CD4-positive, alpha-beta T cell (primary cell): ENCODE measurements around the gene NOP53. TPM values are rescaled to one million over a fixed set of nuclear protein-coding genes. Genes with fewer than 3 reads are reported as not detected.
"Not testable (repeated sequence)": the region's sequence is repeated elsewhere in the genome, so short reads cannot be mapped to it uniquely, and the experiment has no call there.

Source experiments
- ATAC-seq: fragments of 200-7000 bp; cut with Tn5 transposase; one replicate; pipeline ENCODE4 v1.10.0; 2022; ENCODE audit warnings: mild to moderate bottlenecking; ENCODE audit not compliant: poor library complexity
- CTCF ChIA-PET: fragments of 350-600 bp; sonication (Branson Sonifier 250); formaldehyde crosslinking; loops from one replicate; lab custom pipeline; 2021; ENCODE audit warnings: antibody characterized with exemption, inconsistent platforms; lab: Charles Lee
- POLR2A ChIA-PET: fragments of 350-600 bp; sonication (Branson Sonifier 250); formaldehyde crosslinking; loops from one replicate; lab custom pipeline; 2021; ENCODE audit warnings: antibody characterized with exemption, inconsistent platforms; lab: Charles Lee
- DNase-seq, 14 experiments: peaks; one replicate each; pipeline ENCODE4 v3.0.0-alpha.2; 2013 to 2020; ENCODE audit warnings: mixed read lengths in 2 of 14
- H3K27ac ChIP-seq, 2 donors: one replicate each; pipeline versions ENCODE4 v1.5.1 to v1.7.0; 2013; ENCODE audit warnings: low read length in 2 of 2, low read depth in 1 of 2, mild to moderate bottlenecking in 1 of 2
- H3K27me3 ChIP-seq, 2 experiments: 1 replicate in 1 of 2; 2 replicates in 1 of 2; pipeline versions ENCODE4 v1.6.1 to v1.7.0; 2013; ENCODE audit warnings: low read length in 2 of 2, control low read depth in 1 of 2, mild to moderate bottlenecking in 1 of 2, moderate library complexity in 1 of 2; ENCODE audit not compliant: insufficient read depth in 2 of 2, control insufficient read depth in 1 of 2
- H3K36me3 ChIP-seq: one replicate; pipeline ENCODE4 v1.6.1; 2013; ENCODE audit warnings: low read length, control low read depth; ENCODE audit not compliant: insufficient read depth
- H3K4me1 ChIP-seq: one replicate; pipeline ENCODE4 v1.6.1; 2013; ENCODE audit warnings: low read length, control low read depth; ENCODE audit not compliant: insufficient read depth
- H3K4me3 ChIP-seq: one replicate; pipeline ENCODE4 v1.5.1; 2013; ENCODE audit warnings: mild to moderate bottlenecking, low read length, moderate library complexity
- H3K9me3 ChIP-seq, 2 experiments: 1 replicate in 1 of 2; 2 replicates in 1 of 2; pipeline versions ENCODE4 v1.6.1 to v1.7.0; 2013; ENCODE audit warnings: low read length in 2 of 2, mild to moderate bottlenecking in 2 of 2, control low read depth in 1 of 2, moderate library complexity in 1 of 2; ENCODE audit not compliant: control insufficient read depth in 1 of 2, insufficient read depth in 1 of 2
- H3K27ac Mint-ChIP-seq: one replicate; pipeline ENCODE4 v1.8.0; 2020; ENCODE audit warnings: mixed read lengths
- H3K27me3 Mint-ChIP-seq: one replicate; pipeline ENCODE4 v1.8.0; 2021; ENCODE audit warnings: mixed read lengths
- H3K36me3 Mint-ChIP-seq: one replicate; pipeline ENCODE4 v1.8.0; 2021; ENCODE audit warnings: low read depth, mixed read lengths
- H3K4me1 Mint-ChIP-seq: one replicate; pipeline ENCODE4 v1.8.0; 2021; ENCODE audit warnings: low read depth, mixed read lengths
- H3K4me3 Mint-ChIP-seq: one replicate; pipeline ENCODE4 v1.8.0; 2020; ENCODE audit warnings: mild to moderate bottlenecking, mixed read lengths
- H3K9me3 Mint-ChIP-seq: one replicate; pipeline ENCODE4 v1.8.0; 2020; ENCODE audit warnings: mixed read lengths
- intact Hi-C, 2 experiments: fragments of 100-400 bp; cut with DNase I in 1 of 2; cut with micrococcal nuclease in 1 of 2; formaldehyde crosslinking; loops; one replicate each; pipeline versions ENCODE4 v1.15.1 to v1.9.0; 2023 to 2025; cut with DNase I, micrococcal nuclease
- total RNA-seq, 174 experiments: library from RNA in 2 of 174; stranded (reverse) in 2 of 174; gene quantifications; one replicate each; pipeline ENCODE4 v1.2.3 and lab custom pipeline; 2021 to 2026
- TF ChIP-seq, protein P1 (sequence below): fragments of 200-600 bp; IDR thresholded peaks from one replicate; pipeline ENCODE4 v1.8.0; 2022; ENCODE audit warnings: antibody characterized with exemption, mild to moderate bottlenecking

The NOP53 gene
- total RNA-seq, 2 experiments from 2014 or later, result 1,074 to 1,154 TPM

DNA sequence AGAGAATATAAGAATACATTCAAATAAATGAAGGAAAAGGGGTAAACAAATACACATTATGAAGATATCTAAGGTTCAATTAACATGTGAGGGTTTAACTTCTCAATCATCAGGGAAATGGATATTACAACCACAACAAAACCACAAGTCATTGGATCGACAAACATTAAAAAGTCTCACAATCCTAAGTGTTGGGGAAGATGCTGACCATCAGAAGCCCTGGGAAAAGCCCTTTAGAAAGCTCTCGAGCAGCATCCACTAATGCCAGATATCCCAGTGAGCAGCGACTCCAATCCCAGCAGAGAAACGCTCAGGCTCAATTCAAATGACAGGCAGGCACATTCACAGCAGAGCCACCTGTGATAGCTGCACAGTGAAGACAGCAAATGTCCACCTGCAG, 55.9 kb downstream of the NOP53 start:
- Histone ChIP-seq H3K4me3 (no peak overlapping the region), H3K27ac (no peak overlapping the region), H3K27me3 (peaks cover 0 to 4% of the 10 kb centered on the region in 2 experiments), H3K9me3 (no peaks in the 10 kb centered on the region), H3K36me3 (no peaks in the 10 kb centered on the region), H3K4me1 (no peaks in the 10 kb centered on the region)
- no peaks in the 10 kb centered on the region for H3K4me1 Mint-ChIP-seq
- no peaks in the 10 kb centered on the region for H3K36me3 Mint-ChIP-seq
- no peaks in the 10 kb centered on the region for H3K9me3 Mint-ChIP-seq
- DNase-seq (no peak), ATAC-seq (no peak)
- TF ChIP-seq, protein P1, sequence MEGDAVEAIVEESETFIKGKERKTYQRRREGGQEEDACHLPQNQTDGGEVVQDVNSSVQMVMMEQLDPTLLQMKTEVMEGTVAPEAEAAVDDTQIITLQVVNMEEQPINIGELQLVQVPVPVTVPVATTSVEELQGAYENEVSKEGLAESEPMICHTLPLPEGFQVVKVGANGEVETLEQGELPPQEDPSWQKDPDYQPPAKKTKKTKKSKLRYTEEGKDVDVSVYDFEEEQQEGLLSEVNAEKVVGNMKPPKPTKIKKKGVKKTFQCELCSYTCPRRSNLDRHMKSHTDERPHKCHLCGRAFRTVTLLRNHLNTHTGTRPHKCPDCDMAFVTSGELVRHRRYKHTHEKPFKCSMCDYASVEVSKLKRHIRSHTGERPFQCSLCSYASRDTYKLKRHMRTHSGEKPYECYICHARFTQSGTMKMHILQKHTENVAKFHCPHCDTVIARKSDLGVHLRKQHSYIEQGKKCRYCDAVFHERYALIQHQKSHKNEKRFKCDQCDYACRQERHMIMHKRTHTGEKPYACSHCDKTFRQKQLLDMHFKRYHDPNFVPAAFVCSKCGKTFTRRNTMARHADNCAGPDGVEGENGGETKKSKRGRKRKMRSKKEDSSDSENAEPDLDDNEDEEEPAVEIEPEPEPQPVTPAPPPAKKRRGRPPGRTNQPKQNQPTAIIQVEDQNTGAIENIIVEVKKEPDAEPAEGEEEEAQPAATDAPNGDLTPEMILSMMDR, result no peak
- ChIA-PET CTCF (no interaction called here), POLR2A (interaction anchor here (0.6 kb wide), 1 partner anchor 56 kb away, joined by 3 read pairs; the partner anchor contains the start of gene NOP53)
- H3K4me3 Mint-ChIP-seq, result no peak overlapping the region
- H3K27ac Mint-ChIP-seq, result no peak overlapping the region
- H3K27me3 Mint-ChIP-seq, result peaks cover 4% of the 10 kb centered on the region
- intact Hi-C loops, result no loop called here

DNA sequence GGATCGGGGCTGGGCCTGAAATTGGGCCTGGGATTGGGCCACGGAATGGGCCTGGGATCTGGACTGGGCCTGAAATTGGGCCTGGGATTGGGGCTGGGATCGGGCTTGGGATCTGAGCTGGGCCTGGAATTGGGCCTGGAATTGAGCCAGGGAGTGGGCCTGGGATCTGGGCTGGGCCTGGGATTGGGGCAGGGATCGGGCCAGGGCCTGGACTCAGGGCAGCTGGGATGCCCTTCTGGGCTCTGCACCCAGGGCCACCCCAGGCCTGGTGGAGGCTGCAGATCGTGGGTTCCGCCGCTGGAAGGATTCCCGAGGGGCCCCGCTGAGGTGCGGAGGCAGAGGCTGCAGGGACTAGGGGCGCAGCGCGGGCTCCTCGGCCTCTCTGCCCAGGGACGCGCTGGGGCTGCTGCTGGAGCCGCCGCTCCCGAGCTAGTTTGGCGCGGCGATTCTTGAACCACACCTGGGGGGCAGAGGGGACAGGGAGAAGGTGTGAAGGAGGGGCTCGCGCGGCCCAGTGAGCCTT, 57.2 kb downstream of the NOP53 start:
- Histone ChIP-seq H3K36me3 (no peaks in the 10 kb centered on the region), H3K9me3 (no peaks in the 10 kb centered on the region), H3K4me1 (no peaks in the 10 kb centered on the region), H3K27ac (no peak overlapping the region), H3K4me3 (no peak overlapping the region), H3K27me3 (peaks cover 0 to 4% of the 10 kb centered on the region in 2 experiments)
- Mint-ChIP-seq H3K27ac (no peak overlapping the region), H3K27me3 (peaks cover 4% of the 10 kb centered on the region), H3K4me1 (no peaks in the 10 kb centered on the region), H3K9me3 (no peaks in the 10 kb centered on the region), H3K36me3 (no peaks in the 10 kb centered on the region), H3K4me3 (no peak overlapping the region)
- ChIA-PET POLR2A (no interaction called here), CTCF (no interaction called here)
- TF ChIP-seq, protein P1, result no peak
- intact Hi-C loops, result no loop called here
- ATAC-seq (no peak), DNase-seq (no peak)

DNA sequence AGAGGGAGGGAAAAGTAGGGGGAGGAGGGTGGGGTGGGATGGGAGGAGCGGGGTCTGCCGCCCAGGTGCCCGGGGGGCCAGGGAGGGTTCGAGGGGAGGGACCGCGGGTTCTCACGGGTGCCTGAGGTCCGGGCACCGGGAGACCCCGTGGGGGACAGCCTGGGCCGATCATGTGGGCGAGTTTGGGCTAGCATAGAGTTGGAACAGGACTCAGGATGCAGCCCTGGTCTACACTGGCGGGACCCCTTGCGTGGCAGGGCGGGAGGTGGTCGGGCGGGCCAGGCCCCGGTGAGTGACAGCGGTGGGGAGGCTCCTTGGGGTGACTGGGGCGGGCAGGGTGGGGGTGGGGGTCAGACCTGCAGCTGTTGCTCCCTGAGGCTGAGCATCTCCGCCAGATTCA, 57.8 kb downstream of the NOP53 start:
- H3K27me3 ChIP-seq, intact Hi-C loops, H3K4me1 Mint-ChIP-seq, H3K27ac ChIP-seq, DNase-seq, H3K4me3 ChIP-seq, CTCF ChIA-PET, ATAC-seq, H3K36me3 Mint-ChIP-seq, H3K4me3 Mint-ChIP-seq, H3K27me3 Mint-ChIP-seq, H3K9me3 Mint-ChIP-seq, H3K27ac Mint-ChIP-seq, H3K4me1 ChIP-seq, H3K9me3 ChIP-seq, H3K36me3 ChIP-seq, POLR2A ChIA-PET: not testable (repeated sequence)

DNA sequence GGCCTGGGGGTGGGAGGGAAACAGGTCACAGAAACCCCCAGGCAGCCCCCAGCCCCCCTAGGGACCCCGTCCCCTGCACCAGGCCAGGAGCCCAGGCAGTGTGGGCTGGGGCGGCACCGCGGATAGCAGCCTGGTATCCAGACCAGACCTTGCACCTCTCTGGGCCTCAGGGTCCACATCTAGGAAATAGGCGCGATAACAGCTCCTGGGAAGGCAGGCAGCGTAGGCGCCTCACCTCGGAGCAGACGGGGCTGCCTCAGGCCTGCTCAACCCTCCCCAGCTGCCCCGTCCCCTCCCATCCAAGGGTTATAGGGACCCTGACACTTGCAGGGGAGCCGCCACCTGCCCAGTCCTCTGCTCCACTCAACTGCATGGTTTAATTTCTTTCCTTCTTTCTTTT, 58.3 kb downstream of the NOP53 start:
- CTCF ChIA-PET, H3K4me1 ChIP-seq, H3K4me3 Mint-ChIP-seq, H3K27ac ChIP-seq, H3K9me3 ChIP-seq, POLR2A ChIA-PET, H3K4me1 Mint-ChIP-seq, H3K9me3 Mint-ChIP-seq, intact Hi-C loops, H3K27me3 Mint-ChIP-seq, H3K36me3 ChIP-seq, DNase-seq, ATAC-seq, H3K27ac Mint-ChIP-seq, H3K4me3 ChIP-seq, H3K27me3 ChIP-seq, H3K36me3 Mint-ChIP-seq: not testable (repeated sequence)

DNA sequence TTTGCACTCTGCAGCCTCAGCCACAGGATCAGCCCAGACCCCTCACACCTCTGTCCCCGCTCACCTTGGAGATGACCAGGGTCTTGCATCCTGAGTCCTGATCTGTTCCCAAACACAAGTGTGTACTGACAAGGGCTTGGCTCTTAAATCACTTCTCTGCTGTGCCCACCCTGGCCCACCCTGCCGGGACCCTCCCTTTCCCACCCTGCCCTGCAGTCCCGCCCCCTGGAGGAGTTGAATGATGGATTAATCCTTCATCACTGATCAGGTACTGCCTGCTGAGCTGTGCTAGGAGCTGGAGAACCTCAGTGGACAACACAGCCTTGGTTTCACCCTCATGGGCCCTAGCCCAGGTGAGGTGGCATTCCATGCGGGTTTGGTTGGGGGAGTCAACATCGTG, 59.1 kb downstream of the NOP53 start, which contains the start of gene TPRX1:
TSS of gene TPRX1 (minus strand) at position 101 of the 400 bp plus-strand sequence. CDS start at position 89, 12 bp downstream.
- ATAC-seq, H3K9me3 ChIP-seq, H3K27me3 Mint-ChIP-seq, H3K36me3 Mint-ChIP-seq, H3K4me1 ChIP-seq, DNase-seq, intact Hi-C loops, H3K9me3 Mint-ChIP-seq, H3K27ac ChIP-seq, H3K4me3 ChIP-seq, H3K4me1 Mint-ChIP-seq, H3K36me3 ChIP-seq, H3K27me3 ChIP-seq, CTCF ChIA-PET, POLR2A ChIA-PET, H3K27ac Mint-ChIP-seq, H3K4me3 Mint-ChIP-seq: not testable (repeated sequence)
